H9 (cell line): ENCODE results near the gene LHX4. TPM values are rescaled to one million over a fixed set of nuclear protein-coding genes. Genes with fewer than 3 reads are reported as not detected.
A peak's percentile ranks its signal among the peaks of the same experiment; 100 is the strongest.

Experiments used
- DNase-seq: peaks from one replicate; pipeline ENCODE4 v3.0.0-alpha.2; 2017
- H2AFZ ChIP-seq: one replicate; pipeline ENCODE4 v1.6.1; 2013; ENCODE audit warnings: mild to moderate bottlenecking, low read length, control low read depth, moderate library complexity
- H2AK5ac ChIP-seq: 2 replicates; pipeline ENCODE4 v1.6.1; 2013; ENCODE audit warnings: low read length, control low read depth, mixed read lengths; ENCODE audit not compliant: insufficient read length
- H2BK120ac ChIP-seq: one replicate; pipeline ENCODE4 v1.6.1; 2013; ENCODE audit warnings: low read depth, mild to moderate bottlenecking, low read length, control low read depth, inconsistent platforms; ENCODE audit not compliant: poor library complexity, severe bottlenecking
- H2BK12ac ChIP-seq: 2 replicates; pipeline ENCODE4 v1.6.1; 2013; ENCODE audit warnings: low read length, control low read depth, mixed read lengths, low read depth; ENCODE audit not compliant: insufficient read length
- H2BK15ac ChIP-seq: 2 replicates; pipeline ENCODE4 v1.6.1; 2013; ENCODE audit warnings: low read depth, low read length, control low read depth
- H2BK20ac ChIP-seq: one replicate; pipeline ENCODE4 v1.6.1; 2013; ENCODE audit warnings: low read depth, mild to moderate bottlenecking, low read length, control low read depth, inconsistent platforms; ENCODE audit not compliant: poor library complexity, severe bottlenecking
- H2BK5ac ChIP-seq: 2 replicates; pipeline ENCODE4 v1.6.1; 2013; ENCODE audit warnings: low read length, control low read depth, mixed read lengths; ENCODE audit not compliant: insufficient read length
- H3K14ac ChIP-seq: 2 replicates; pipeline ENCODE4 v1.6.1; 2013; ENCODE audit warnings: low read length, control low read depth; ENCODE audit not compliant: insufficient read depth
- H3K18ac ChIP-seq: 2 replicates; pipeline ENCODE4 v1.6.1; 2013; ENCODE audit warnings: low read depth, mild to moderate bottlenecking, mixed read lengths, low read length, control low read depth; ENCODE audit not compliant: insufficient read length
- H3K23ac ChIP-seq: 2 replicates; pipeline ENCODE4 v1.6.1; 2013; ENCODE audit warnings: low read length, control low read depth, mixed read lengths, low read depth; ENCODE audit not compliant: insufficient read length
- H3K23me2 ChIP-seq: 2 replicates; pipeline ENCODE4 v1.6.1; 2013; ENCODE audit warnings: low read depth, mild to moderate bottlenecking, mixed read lengths, low read length, control low read depth; ENCODE audit not compliant: insufficient read length, poor library complexity, severe bottlenecking
- H3K27ac ChIP-seq: 2 replicates; pipeline ENCODE4 v1.5.1; 2013; ENCODE audit warnings: low read length, control low read depth, mixed read lengths, low read depth; ENCODE audit not compliant: insufficient read length
- H3K27me3 ChIP-seq: 2 replicates; pipeline ENCODE4 v1.6.1; 2013; ENCODE audit warnings: low read length, control low read depth, inconsistent platforms; ENCODE audit not compliant: insufficient read depth
- H3K4ac ChIP-seq: 2 replicates; pipeline ENCODE4 v1.6.1; 2013; ENCODE audit warnings: low read depth, mild to moderate bottlenecking, control low read depth, inconsistent platforms, low read length, moderate library complexity
- H3K4me1 ChIP-seq: 2 replicates; pipeline ENCODE4 v1.6.1; 2013; ENCODE audit warnings: low read length, control low read depth, inconsistent platforms; ENCODE audit not compliant: insufficient read depth
- H3K4me2 ChIP-seq: 2 replicates; pipeline ENCODE4 v1.6.1; 2013; ENCODE audit warnings: low read length, control low read depth, mixed read lengths; ENCODE audit not compliant: insufficient read length, insufficient read depth
- H3K56ac ChIP-seq: 2 replicates; pipeline ENCODE4 v1.6.1; 2013; ENCODE audit warnings: low read depth, mild to moderate bottlenecking, mixed read lengths, low read length, control low read depth; ENCODE audit not compliant: insufficient read length
- H3K79me1 ChIP-seq: 2 replicates; pipeline ENCODE4 v1.6.1; 2013; ENCODE audit warnings: low read depth, mild to moderate bottlenecking, moderate library complexity, low read length, control low read depth, inconsistent platforms; ENCODE audit not compliant: insufficient read depth, poor library complexity, severe bottlenecking
- H3K79me2 ChIP-seq: 2 replicates; pipeline ENCODE4 v1.6.1; 2013; ENCODE audit warnings: low read length, control low read depth, inconsistent platforms; ENCODE audit not compliant: insufficient read depth
- H3K9ac ChIP-seq: 2 replicates; pipeline ENCODE4 v1.6.1; 2013; ENCODE audit warnings: low read length, control low read depth, mixed read lengths; ENCODE audit not compliant: insufficient read length; ENCODE audit errors: extremely low read depth
- H3K9me3 ChIP-seq: one replicate; pipeline ENCODE4 v1.6.1; 2013; ENCODE audit warnings: low read depth, low read length, inconsistent platforms; ENCODE audit not compliant: control insufficient read depth
- H3T11ph ChIP-seq: one replicate; pipeline ENCODE4 v1.6.1; 2013; ENCODE audit warnings: mild to moderate bottlenecking, low read length, control low read depth, inconsistent platforms
- H4K20me1 ChIP-seq: one replicate; pipeline ENCODE4 v1.6.1; 2013; ENCODE audit not compliant: control insufficient read depth, insufficient read length, insufficient read depth
- H4K5ac ChIP-seq: 2 replicates; pipeline ENCODE4 v1.6.1; 2013; ENCODE audit warnings: low read depth, mild to moderate bottlenecking, mixed read lengths, low read length, control low read depth; ENCODE audit not compliant: insufficient read length
- H4K8ac ChIP-seq: replicated peaks from 2 replicates; pipeline ENCODE4 v1.6.1; 2013; ENCODE audit warnings: low read length, control low read depth, mixed read lengths, low read depth; ENCODE audit not compliant: insufficient read length
- H4K91ac ChIP-seq: 2 replicates; pipeline ENCODE4 v1.6.1; 2013; ENCODE audit warnings: low read depth, mild to moderate bottlenecking, moderate library complexity, mixed read lengths, low read length, control low read depth; ENCODE audit not compliant: insufficient read length
- H3K27ac Mint-ChIP-seq, 3 experiments: 2 replicates in 2 of 3; 3 replicates in 1 of 3; pipeline ENCODE4 v1.8.0; 2020 to 2021; ENCODE audit warnings: mixed read lengths in 3 of 3, mild to moderate bottlenecking in 1 of 3, moderate library complexity in 1 of 3
- H3K27me3 Mint-ChIP-seq: 2 replicates; pipeline ENCODE4 v1.8.0; 2021; ENCODE audit warnings: low read depth, mild to moderate bottlenecking, moderate library complexity, mixed read lengths
- H3K36me3 Mint-ChIP-seq, 3 experiments: 2 replicates in 2 of 3; 3 replicates in 1 of 3; pipeline ENCODE4 v1.8.0; 2020 to 2021; ENCODE audit warnings: low read depth in 3 of 3, mixed read lengths in 3 of 3; ENCODE audit not compliant: insufficient read depth in 1 of 3
- H3K4me1 Mint-ChIP-seq, 2 experiments: 2 replicates each; pipeline ENCODE4 v1.8.0; 2020; ENCODE audit warnings: mixed read lengths in 2 of 2
- H3K4me3 Mint-ChIP-seq, 2 experiments: 2 replicates in 1 of 2; 3 replicates in 1 of 2; pipeline ENCODE4 v1.8.0; 2020 to 2021; ENCODE audit warnings: mild to moderate bottlenecking in 2 of 2, mixed read lengths in 2 of 2, moderate library complexity in 1 of 2
- H3K9me3 Mint-ChIP-seq, 2 experiments: 2 replicates in 1 of 2; 3 replicates in 1 of 2; pipeline ENCODE4 v1.8.0; 2020; ENCODE audit warnings: mild to moderate bottlenecking in 2 of 2, mixed read lengths in 2 of 2, moderate library complexity in 1 of 2
- WGBS: extraction: QIAGEN DNeasy Blood & Tissue Kit; methylation state at CpG from one replicate; pipeline ENCODE4 v1.1.7; 2013; ENCODE audit warnings: missing lambda C conversion rate, low lambda C conversion rate, mixed read lengths; ENCODE audit not compliant: insufficient read length; ENCODE audit errors: extremely low coverage; 5-methylcytosine and 5-hydroxymethylcytosine counted together
- total RNA-seq: library from RNA; stranded (reverse); gene quantifications from 2 replicates; pipeline ENCODE4 v1.2.1, GENCODE V29; 2021
- TF ChIP-seq, protein P1 (sequence below): fragments of 200-600 bp; sonication (generic); conservative IDR thresholded peaks from 3 replicates; pipeline ENCODE4 v1.8.0; 2021; ENCODE audit warnings: antibody characterized with exemption, mild to moderate bottlenecking

Gene LHX4
- total RNA-seq, 1 experiment from 2014 or later = 1.9 TPM

DNA sequence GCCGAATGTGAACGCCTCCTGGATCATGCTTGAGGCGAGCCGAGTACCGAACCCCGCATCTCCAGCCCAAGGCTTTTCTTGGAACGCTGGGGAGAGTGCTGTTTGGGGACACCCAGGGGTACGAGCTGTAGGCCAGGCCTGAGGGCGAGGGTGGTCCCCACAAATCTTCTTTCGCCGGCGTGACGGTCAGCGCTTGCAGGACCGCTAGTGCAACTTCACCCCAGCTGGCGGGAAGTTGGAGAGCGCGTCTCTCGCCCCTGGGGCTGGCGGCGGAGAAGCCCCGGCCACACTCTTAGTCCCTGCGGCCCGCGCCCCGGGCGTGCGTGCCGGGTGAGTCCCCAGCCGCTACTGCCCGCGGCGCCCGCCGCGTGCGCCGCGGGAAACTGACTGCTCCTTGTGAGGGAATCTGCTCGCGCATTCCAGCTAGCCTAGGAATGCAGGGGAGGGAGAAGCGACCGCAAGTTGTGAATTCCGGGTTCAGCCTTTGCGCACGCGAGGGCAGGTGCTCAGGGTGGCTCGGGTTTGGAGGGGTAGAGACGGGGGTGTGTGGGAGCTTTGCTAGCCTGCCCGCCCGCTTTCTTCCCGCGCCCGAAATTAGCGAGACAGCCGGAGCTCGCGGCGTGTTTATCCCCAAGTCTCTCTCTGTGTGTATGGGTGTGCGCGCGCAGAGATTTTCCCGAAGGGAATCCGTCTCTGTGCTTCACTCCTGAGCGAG lies 884 bp downstream of the LHX4 start:
- peaks cover 0 to 2% (median 0%) of the 10 kb centered on the region in 3 experiments; a peak in 1 of 7 replicates for H3K36me3 Mint-ChIP-seq
- no peak overlapping the region for H2BK5ac ChIP-seq
- no CpG with 5 or more reads among the region's 65 CpGs for WGBS
- H3K27ac ChIP-seq = no peak overlapping the region
- no peak overlapping the region for H2BK15ac ChIP-seq
- H3K4me1 ChIP-seq = peaks cover 10% of the 10 kb centered on the region; the same call in 1 of the 2 replicates
- no peaks in the 10 kb centered on the region for H3K9me3 ChIP-seq
- no peak overlapping the region for H3K18ac ChIP-seq
- no peak overlapping the region for H3K27ac Mint-ChIP-seq
- no peak overlapping the region for H2BK120ac ChIP-seq
- H4K5ac ChIP-seq = no peak overlapping the region
- H4K8ac ChIP-seq = no peak overlapping the region
- 0 out of 2 replicates have a peak overlapping the region, but pooled peaks have one; percentile 33 for H3K14ac ChIP-seq
- H2BK20ac ChIP-seq = no peak overlapping the region
- no peak overlapping the region for H2BK12ac ChIP-seq
- H2AK5ac ChIP-seq = no peak overlapping the region
- peak overlapping the region; percentile 63 to 89 for H3K4me3 Mint-ChIP-seq
- H3K9me3 Mint-ChIP-seq = peaks cover 3 to 5% of the 10 kb centered on the region in 2 experiments; a peak in 3 of 5 replicates
- H3K27me3 Mint-ChIP-seq = peaks cover 93% of the 10 kb centered on the region
- no peaks in the 10 kb centered on the region for H3K79me2 ChIP-seq
- H4K91ac ChIP-seq = no peak overlapping the region
- H4K20me1 ChIP-seq = no peaks in the 10 kb centered on the region
- H3K4me2 ChIP-seq = peak overlapping the region; percentile 76
- peak; percentile 74 for DNase-seq
- no peak overlapping the region for H3K9ac ChIP-seq
- no peak overlapping the region for H3K56ac ChIP-seq
- TF ChIP-seq, protein P1, sequence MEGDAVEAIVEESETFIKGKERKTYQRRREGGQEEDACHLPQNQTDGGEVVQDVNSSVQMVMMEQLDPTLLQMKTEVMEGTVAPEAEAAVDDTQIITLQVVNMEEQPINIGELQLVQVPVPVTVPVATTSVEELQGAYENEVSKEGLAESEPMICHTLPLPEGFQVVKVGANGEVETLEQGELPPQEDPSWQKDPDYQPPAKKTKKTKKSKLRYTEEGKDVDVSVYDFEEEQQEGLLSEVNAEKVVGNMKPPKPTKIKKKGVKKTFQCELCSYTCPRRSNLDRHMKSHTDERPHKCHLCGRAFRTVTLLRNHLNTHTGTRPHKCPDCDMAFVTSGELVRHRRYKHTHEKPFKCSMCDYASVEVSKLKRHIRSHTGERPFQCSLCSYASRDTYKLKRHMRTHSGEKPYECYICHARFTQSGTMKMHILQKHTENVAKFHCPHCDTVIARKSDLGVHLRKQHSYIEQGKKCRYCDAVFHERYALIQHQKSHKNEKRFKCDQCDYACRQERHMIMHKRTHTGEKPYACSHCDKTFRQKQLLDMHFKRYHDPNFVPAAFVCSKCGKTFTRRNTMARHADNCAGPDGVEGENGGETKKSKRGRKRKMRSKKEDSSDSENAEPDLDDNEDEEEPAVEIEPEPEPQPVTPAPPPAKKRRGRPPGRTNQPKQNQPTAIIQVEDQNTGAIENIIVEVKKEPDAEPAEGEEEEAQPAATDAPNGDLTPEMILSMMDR = no peak
- H3K4ac ChIP-seq = no peak overlapping the region
- H3K4me1 Mint-ChIP-seq = peaks cover 40 to 45% of the 10 kb centered on the region in 2 experiments
- H3K79me1 ChIP-seq = no peaks in the 10 kb centered on the region
- H3K23ac ChIP-seq = no peak overlapping the region
- no peak overlapping the region for H3T11ph ChIP-seq
- H3K23me2 ChIP-seq = peaks cover 41% of the 10 kb centered on the region
- peaks cover 67% of the 10 kb centered on the region for H3K27me3 ChIP-seq
- no peak overlapping the region for H2AFZ ChIP-seq
